ENCODE results near the gene PRR22. TPM values are rescaled to one million over a fixed set of nuclear protein-coding genes. Genes with fewer than 3 reads are reported as not detected.

Gene PRR22
- total RNA-seq, 2 donors from 2014 or later: 4.6 to 4.7 TPM

DNA sequence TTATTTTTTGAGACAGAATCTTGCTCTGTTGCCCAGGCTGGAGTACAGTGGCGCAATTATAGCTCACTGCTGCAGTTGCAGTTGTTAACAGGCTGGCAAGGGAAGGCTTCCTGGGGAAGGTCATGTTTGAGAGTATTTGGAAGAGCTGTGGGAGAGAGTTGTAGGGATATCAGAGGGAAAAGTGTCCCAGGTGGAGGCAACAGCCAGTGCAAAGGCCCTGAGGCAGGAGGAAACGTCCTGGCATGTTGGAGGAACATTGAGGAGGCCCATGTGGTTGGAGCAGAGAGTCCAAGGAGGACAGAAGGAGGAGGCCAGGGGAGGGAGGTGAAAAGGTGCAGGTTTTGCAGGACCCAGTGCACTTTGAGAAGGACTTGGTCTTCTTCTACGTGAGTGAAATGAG is 8.6 kb upstream of the PRR22 start:
- H3K4me3 Mint-ChIP-seq: no peak overlapping the region
- H3K27me3 Mint-ChIP-seq (ENCODE audit: low read depth): no peaks in the 10 kb centered on the region
- H3K27ac Mint-ChIP-seq: no peak overlapping the region
- no peak for ATAC-seq (replicated peaks in 1 of 2)
- peaks cover 6 to 10% of the 10 kb centered on the region in 2 donors for H3K36me3 Mint-ChIP-seq (ENCODE audit: insufficient read depth in 2 of 2)
- H3K4me1 Mint-ChIP-seq (ENCODE audit: low read depth): peaks cover 21% of the 10 kb centered on the region
- H3K9me3 Mint-ChIP-seq: no peaks in the 10 kb centered on the region
- no peak for DNase-seq

GRCh38 chr19:5792224-5792623 is 7.7 kb upstream of the PRR22 start:
- H3K4me3 Mint-ChIP-seq: no peak overlapping the region
- DNase-seq (no peak), ATAC-seq (replicated peaks in 1 of 2) (no peak)
- peaks cover 22% of the 10 kb centered on the region for H3K4me1 Mint-ChIP-seq (ENCODE audit: low read depth)
- no peaks in the 10 kb centered on the region for H3K27me3 Mint-ChIP-seq (ENCODE audit: low read depth)
- no peak overlapping the region for H3K27ac Mint-ChIP-seq
- peaks cover 6 to 12% of the 10 kb centered on the region in 2 donors for H3K36me3 Mint-ChIP-seq (ENCODE audit: insufficient read depth in 2 of 2)
- H3K9me3 Mint-ChIP-seq: no peaks in the 10 kb centered on the region

DNA sequence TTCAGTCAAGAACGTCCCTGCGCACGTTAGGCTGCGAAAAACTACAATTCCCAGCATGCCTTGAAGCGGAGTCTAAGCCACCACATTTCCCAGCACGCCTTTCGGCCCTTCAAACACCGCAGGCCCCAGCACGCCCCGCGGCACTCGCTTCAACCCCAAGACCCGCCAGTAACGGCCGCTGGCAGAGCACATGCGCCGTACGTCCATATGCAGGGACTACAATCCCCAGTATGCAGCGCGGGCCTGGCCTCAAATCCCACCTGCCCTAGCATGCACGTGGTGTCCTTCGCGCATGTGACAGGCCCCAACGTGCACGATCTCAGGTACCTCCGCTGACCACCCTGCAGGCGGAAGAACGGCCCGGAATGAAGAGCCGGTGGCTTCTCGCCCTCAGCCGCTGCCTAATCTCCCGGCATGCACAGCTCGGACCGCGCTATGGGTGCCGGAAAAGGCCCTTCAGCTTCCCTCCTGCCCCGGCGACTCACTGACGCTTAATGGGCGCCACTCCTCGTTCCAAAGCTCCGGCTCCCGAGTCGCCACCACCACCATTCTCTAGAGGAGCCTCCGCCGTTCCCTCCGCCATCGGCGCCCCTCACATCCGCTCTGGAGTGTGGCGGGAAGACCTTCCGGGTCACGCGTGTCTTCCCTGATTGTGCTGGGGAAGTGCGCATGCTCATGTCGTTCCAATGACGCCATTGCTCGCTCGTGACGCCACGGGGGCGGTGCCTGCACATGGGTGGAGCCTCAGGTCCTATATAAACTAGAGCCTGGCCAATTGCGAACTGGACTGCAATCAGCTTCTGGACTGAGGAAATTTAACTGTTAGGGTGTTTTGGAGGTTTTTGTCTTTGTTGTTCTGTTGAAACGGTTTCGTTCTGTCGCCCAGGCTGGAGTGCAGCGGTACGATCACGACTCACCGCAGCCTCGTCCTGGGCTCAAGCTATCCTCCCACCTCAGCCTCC is 6.3 kb upstream of the PRR22 start, which contains the start of gene DUS3L:
Gene DUS3L, minus strand, starts transcription at position 605 of the 962 bp plus-strand sequence. Its CDS starts 22 bp downstream, at position 583.
- peak; percentile 97 to 98 for DNase-seq
- Mint-ChIP-seq H3K36me3 (ENCODE audit: insufficient read depth in 2 of 2) (peaks cover 13 to 17% of the 10 kb centered on the region in 2 donors), H3K4me3 (peak within 1 kb of the TSS; percentile 88 to 99), H3K9me3 (no peaks in the 10 kb centered on the region), H3K27me3 (ENCODE audit: low read depth) (no peaks in the 10 kb centered on the region), H3K4me1 (ENCODE audit: low read depth) (peaks cover 22% of the 10 kb centered on the region), H3K27ac (peak within 1 kb of the TSS; percentile 97)
- ATAC-seq (replicated peaks in 1 of 2): peak; percentile 96 to 97

GRCh38 chr19:5789886-5790558 is 5.5 kb upstream of the PRR22 start:
- Mint-ChIP-seq H3K36me3 (ENCODE audit: insufficient read depth in 2 of 2) (peaks cover 13 to 18% of the 10 kb centered on the region in 2 donors), H3K9me3 (no peaks in the 10 kb centered on the region), H3K27ac (peak overlapping the region; percentile 97), H3K27me3 (ENCODE audit: low read depth) (no peaks in the 10 kb centered on the region), H3K4me1 (ENCODE audit: low read depth) (peaks cover 22% of the 10 kb centered on the region), H3K4me3 (peak overlapping the region; percentile 88 to 99)
- ATAC-seq (replicated peaks in 1 of 2) (no peak), DNase-seq (no peak)

DNA sequence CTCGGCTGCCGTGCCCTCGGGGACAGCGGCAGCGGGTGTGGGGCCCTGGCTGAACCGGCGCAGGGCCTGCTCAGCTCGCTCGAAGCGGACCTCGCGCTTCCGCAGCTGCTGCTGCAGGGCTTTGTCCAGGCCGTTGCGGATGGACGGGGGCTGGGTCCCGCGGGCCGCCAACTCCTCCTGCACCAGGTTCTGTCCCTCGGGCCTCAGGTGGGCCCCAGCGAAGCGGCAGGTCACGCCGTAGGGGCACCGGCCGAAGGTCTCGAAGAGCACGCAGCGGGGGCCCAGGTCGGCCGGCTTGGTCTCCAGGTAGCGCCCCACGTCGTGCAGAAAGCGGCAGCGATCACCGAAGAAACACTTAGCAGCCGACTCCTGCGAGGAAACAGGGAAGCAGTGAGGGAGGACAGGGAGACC is 4.8 kb upstream of the PRR22 start:
- H3K27me3 Mint-ChIP-seq (ENCODE audit: low read depth): no peaks in the 10 kb centered on the region
- peaks cover 13 to 18% of the 10 kb centered on the region in 2 donors for H3K36me3 Mint-ChIP-seq (ENCODE audit: insufficient read depth in 2 of 2)
- H3K27ac Mint-ChIP-seq: no peak overlapping the region
- H3K4me3 Mint-ChIP-seq: peak overlapping the region; percentile 88 to 99
- H3K4me1 Mint-ChIP-seq (ENCODE audit: low read depth): peaks cover 22% of the 10 kb centered on the region
- no peaks in the 10 kb centered on the region for H3K9me3 Mint-ChIP-seq
- DNase-seq: no peak
- no peak for ATAC-seq (replicated peaks in 1 of 2)

GRCh38 chr19:5788422-5788821 is 3.9 kb upstream of the PRR22 start:
- H3K27ac Mint-ChIP-seq: no peak overlapping the region
- H3K4me3 Mint-ChIP-seq: peak overlapping the region; percentile 32 to 45
- no peaks in the 10 kb centered on the region for H3K27me3 Mint-ChIP-seq (ENCODE audit: low read depth)
- ATAC-seq (replicated peaks in 1 of 2): no peak
- H3K36me3 Mint-ChIP-seq (ENCODE audit: insufficient read depth in 2 of 2): peaks cover 13 to 18% of the 10 kb centered on the region in 2 donors
- no peak for DNase-seq
- peaks cover 16% of the 10 kb centered on the region for H3K4me1 Mint-ChIP-seq (ENCODE audit: low read depth)
- no peaks in the 10 kb centered on the region for H3K9me3 Mint-ChIP-seq

GRCh38 chr19:5787409-5788182 is 3.0 kb upstream of the PRR22 start:
- H3K4me1 Mint-ChIP-seq (ENCODE audit: low read depth): peaks cover 16% of the 10 kb centered on the region
- no peak for ATAC-seq (replicated peaks in 1 of 2)
- H3K9me3 Mint-ChIP-seq: no peaks in the 10 kb centered on the region
- H3K27me3 Mint-ChIP-seq (ENCODE audit: low read depth): no peaks in the 10 kb centered on the region
- no peak overlapping the region for H3K27ac Mint-ChIP-seq
- DNase-seq: no peak
- no peak overlapping the region for H3K4me3 Mint-ChIP-seq
- H3K36me3 Mint-ChIP-seq (ENCODE audit: insufficient read depth in 2 of 2): peaks cover 13 to 18% of the 10 kb centered on the region in 2 donors

- H3K9me3 Mint-ChIP-seq: no peaks in the 10 kb centered on the region
- no peaks in the 10 kb centered on the region for H3K27me3 Mint-ChIP-seq (ENCODE audit: low read depth)
- H3K36me3 Mint-ChIP-seq (ENCODE audit: insufficient read depth in 2 of 2): peaks cover 13 to 18% of the 10 kb centered on the region in 2 donors
- no peak for DNase-seq
- no peak overlapping the region for H3K4me3 Mint-ChIP-seq
- ATAC-seq (replicated peaks in 1 of 2): no peak
- H3K27ac Mint-ChIP-seq: no peak overlapping the region
- peaks cover 16% of the 10 kb centered on the region for H3K4me1 Mint-ChIP-seq (ENCODE audit: low read depth)
Measured at GRCh38 chr19:5786593-5787408, 2.3 kb upstream of the PRR22 start.

DNA sequence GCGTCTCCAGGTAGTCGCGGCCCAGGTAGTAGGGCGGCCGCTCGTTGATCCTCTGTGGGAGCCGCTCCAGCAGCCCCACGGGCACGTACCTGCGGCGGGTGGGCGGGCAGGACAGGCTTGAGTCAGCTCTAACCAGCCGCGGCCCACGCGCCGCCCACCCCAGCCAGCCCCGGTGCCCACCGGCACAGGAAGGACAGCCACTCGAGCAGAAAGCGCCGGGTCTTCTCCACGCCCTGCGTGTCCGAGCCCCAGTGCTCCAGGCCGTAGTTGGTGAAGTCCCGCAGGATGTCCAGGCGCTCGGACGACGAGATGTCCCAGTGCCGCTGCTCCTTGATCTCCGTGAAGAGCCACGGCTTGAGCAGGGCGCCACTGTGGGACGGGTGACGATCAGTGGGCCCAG is 877 bp upstream of the PRR22 start:
- ATAC-seq (replicated peaks in 1 of 2) (no peak), DNase-seq (no peak)
- H3K27ac Mint-ChIP-seq: no peak overlapping the region
- H3K36me3 Mint-ChIP-seq (ENCODE audit: insufficient read depth in 2 of 2): peaks cover 13 to 15% of the 10 kb centered on the region in 2 donors
- no peaks in the 10 kb centered on the region for H3K9me3 Mint-ChIP-seq
- peaks cover 15% of the 10 kb centered on the region for H3K4me1 Mint-ChIP-seq (ENCODE audit: low read depth)
- H3K27me3 Mint-ChIP-seq (ENCODE audit: low read depth): no peaks in the 10 kb centered on the region
- H3K4me3 Mint-ChIP-seq: no peak overlapping the region

- no peak overlapping the region for H3K27ac Mint-ChIP-seq
- H3K27me3 Mint-ChIP-seq (ENCODE audit: low read depth): no peaks in the 10 kb centered on the region
- H3K4me3 Mint-ChIP-seq: no peak overlapping the region
- peaks cover 1% of the 10 kb centered on the region for H3K4me1 Mint-ChIP-seq (ENCODE audit: low read depth)
- peaks cover 6 to 8% of the 10 kb centered on the region in 2 donors for H3K36me3 Mint-ChIP-seq (ENCODE audit: insufficient read depth in 2 of 2)
- H3K9me3 Mint-ChIP-seq: no peaks in the 10 kb centered on the region
- ATAC-seq (replicated peaks in 1 of 2) (peak in 1 of 2 donors; percentile 10), DNase-seq (no peak)
Measured at GRCh38 chr19:5782945-5783919, 1.3 kb downstream of the PRR22 start.

GRCh38 chr19:5782322-5782721 is 2.2 kb downstream of the PRR22 start:
- Mint-ChIP-seq H3K4me3 (no peak overlapping the region), H3K27ac (no peak overlapping the region), H3K4me1 (ENCODE audit: low read depth) (no peaks in the 10 kb centered on the region), H3K27me3 (ENCODE audit: low read depth) (no peaks in the 10 kb centered on the region), H3K36me3 (ENCODE audit: insufficient read depth in 2 of 2) (peaks cover 6% of the 10 kb centered on the region in 2 donors), H3K9me3 (no peaks in the 10 kb centered on the region)
- DNase-seq: no peak
- no peak for ATAC-seq (replicated peaks in 1 of 2)

All from activated T-cell treated with anti-CD3 and anti-CD28 coated beads, Interleukin-2, amount 50 U/mL, for 72 hours (primary cell).